T1000 (cell line): ENCODE results near the gene TRIP11.

ENCODE experiments used
- DNase-seq: peaks from one replicate; lab custom pipeline; 2025; ENCODE audit warnings: mixed read lengths; lab: John Stamatoyannopoulos, UW

TRIP11 gene

DNA sequence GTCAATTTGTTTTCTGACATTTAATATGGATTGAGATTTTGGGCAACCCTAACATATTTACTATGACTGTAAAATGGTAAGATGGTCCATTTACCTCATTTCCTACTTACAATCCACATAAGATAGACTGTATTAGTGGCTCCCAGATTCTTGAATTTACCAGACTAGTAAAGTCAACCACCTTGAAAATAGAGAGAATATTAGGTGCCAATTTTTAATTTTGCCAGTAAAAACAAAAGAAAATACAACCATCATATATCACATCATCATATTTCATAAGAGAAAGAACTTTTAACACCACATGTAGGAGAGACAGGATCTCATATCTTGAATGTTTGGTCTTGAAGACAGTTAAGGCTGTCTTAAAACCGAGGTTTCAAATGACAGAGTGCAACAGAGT is 84.7 kb downstream of the TRIP11 start:
- no peak for DNase-seq

DNA sequence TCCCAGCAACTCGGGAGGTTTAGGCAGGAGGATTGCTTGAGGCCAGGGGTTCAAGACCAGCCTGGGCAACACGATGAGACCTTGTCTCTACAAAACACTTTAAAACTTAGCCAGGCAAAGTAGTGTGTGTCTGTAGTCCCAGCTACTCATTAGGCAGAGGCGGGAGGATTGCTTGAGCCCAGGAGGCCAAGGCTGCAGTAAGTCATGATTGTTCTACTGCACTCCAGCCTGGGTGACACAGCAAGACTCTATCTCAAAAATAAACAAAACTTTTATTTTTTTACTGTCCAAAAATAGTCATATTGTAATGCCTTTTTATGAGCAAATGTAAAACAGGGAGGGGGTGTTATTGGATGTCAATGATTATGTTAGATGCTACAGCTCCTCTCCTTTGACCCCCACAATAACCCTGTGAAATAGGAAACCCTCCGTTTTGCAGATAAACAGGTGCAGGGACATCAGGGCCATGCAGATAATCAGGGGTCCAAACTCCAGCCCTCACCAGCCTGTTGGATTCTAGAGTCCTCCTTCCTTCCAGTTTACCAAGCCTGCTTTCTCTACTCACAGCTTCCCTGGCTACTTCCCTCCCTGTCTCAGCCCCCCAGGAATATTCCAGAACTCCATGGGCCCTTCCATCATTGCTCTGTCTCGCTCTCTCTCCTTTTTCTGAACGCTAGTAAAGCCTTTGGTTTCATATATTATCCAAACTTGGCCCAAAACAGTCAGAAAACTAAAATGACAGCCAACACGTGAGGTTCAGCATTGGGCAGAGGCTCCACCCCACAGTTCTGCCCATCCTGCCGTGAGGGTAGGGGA is 86.5 kb downstream of the TRIP11 start:
- DNase-seq: no peak

DNA sequence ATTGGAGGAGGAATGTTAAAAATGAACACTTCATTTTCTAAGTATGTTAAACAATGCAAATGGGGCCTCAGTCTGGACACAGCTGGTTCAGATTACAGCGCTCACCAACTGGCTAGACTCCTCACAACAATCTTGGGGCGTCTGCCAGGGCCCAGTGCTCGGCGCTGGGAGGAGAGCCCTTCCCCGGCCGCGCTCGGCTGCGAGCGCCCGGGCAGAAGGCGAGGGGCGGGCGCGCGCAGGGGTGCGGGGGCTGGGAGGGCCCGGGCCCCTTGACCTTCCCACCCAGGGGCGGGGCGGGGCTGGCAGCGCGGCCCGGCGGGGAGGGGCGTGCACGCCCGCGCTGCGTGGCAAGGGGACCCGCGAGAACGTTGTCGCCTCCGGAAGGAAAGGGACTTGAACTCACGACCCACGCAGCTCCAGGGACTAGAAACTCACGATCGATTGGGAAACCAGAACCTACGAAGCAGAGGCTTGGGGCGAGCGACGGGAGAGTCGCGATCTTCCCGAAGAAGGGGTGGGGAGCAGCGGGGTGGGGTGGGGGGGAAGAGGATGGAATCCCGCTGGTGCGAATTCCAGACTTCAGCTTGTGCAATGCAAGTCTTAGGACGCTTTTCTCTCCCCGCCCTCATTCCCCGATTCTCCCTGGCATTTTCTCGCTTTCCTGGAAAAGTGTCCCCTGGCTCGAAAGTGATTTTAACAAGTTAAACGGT is 92.2 kb downstream of the TRIP11 start, which contains the start of gene FBLN5:
Gene FBLN5, minus strand, starts transcription at position 220 of the 710 bp plus-strand sequence. CDS start 465 bp downstream, outside the sequence.
- peak; percentile 9 for DNase-seq

DNA sequence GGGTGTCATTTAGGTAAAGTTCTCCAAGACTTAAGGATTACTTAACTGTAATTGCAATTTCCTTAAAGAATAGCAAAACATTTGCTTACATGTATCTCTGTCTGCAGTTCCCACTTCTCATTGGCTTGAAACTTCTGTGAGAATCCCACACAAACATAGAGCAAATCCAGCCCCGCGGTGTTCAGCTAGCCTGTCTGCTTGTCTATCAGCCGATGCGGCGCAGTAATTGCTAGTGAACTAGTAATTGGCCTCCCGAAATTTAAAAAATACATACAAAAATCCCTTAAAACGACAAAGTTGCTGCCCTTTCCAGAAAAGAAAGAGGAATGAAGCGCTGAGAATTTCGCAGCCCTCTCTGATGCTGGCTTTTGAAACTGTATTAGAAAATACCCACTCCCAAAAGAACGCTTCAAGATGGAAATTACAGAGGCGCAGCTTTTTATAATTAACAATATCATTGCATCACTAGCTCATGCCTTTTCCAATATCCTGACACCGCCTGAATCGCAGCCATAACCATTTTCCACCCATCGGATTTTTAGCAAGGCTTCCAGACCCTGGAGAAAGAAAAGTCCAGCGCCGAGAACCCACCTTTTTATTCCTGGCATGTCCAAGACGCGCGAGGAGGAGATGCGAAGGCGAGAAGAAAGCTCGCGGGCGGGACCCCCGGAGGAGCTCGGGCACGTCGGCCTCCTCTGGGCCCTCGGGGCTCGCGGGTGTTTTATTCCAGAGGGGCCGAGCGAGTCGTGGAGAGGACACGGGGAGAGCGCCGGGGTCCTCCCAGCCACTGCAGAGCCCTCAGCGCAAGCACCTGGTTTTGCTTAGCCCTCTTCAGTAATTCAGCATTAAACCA is 93.0 kb downstream of the TRIP11 start:
- DNase-seq: no peak

DNA sequence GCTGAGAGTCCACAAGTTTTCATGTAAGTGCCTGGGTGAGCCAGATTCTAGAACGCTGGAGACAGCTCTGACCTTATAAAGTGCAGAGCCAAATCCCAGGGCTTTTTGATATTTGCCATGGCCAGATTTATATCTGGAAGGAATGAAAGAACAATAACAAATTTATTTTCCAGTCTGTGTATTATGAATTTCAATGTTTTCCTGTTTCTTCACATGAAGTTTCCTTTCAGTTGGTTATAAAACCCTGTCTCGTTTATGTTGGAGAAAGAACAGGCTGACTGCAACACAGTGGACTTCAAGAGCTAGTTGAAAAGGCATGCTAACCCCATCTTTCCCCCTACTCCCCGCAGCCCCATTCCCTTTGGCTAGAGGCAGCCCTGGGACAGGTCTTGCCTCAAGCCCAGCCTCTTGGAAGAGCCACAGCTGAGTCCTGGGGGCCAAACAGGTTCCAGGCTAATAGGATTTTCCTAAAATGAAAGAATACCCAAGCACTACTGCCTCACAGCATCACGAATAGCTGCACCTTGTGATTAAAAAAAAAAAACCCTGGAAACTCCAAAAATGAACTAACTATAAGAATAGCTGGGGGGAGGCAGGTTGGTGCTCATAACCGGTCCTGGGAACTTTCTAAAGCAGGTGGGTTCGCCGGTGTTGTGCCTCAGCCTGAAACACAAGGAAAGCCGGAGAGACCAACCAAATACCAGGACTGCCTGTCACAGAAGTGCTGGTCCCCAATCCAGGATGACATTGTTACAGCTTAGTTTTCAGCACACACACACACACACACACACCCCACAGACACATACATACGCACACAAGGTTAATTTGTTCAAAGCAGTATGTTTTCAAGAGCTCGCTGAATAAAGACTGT is 93.9 kb downstream of the TRIP11 start:
- DNase-seq: no peak

DNA sequence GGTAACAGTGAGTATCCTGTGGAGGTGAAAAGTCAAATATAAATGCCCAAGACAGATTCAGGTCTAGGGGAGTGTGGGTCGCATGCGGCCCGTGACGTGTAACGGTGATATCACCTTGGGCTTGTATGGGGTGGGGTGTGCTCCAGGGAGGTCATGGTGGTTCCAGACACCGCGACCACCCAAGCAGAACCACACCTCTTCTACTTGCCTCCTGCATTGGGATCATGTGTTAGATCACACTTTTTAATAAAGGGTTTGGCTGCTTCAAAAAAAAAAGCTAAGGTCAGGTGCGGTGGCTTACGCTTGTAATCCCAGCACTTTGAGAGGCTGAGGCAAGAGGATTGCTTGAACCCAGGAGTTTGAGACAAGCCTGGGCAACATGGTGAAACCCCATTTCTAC is 96.9 kb downstream of the TRIP11 start:
- no peak for DNase-seq

DNA sequence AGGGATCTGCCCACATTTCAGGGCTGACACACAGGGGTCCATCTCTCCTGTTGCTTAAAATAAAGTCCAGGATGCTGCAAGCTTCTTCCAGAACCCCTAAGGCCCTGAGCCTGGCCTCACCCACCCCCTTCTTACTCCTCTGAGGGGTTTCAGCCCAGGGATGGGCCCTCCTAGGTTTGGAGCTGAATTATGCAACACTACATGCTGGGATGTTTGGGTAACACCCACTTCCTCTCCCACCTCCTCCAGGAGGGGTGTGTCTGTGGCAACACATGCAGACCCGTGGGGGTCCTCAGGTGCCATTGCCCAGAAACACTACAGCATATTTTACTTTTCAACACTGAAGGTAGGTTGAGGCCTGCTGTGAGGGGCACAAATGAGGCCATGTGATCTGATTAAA is 97.7 kb downstream of the TRIP11 start:
- no peak for DNase-seq

DNA sequence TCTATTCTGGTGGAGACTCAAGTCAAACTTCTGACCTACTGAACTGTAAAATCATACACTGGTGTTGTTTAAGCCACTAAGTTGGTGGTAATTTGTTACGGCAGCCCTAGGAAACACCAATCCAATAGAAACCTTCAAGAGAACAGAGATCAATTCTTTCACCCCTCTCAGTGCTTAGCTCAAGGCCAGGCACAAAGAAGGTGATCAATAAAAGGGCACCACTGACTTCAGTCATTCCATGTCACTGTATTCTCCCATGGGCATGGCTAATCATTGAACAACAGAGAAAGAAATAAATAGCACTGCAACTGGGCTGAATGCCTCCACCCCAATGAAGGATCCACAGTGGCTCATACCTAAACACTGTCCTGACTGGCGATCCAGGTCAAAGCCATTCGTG is 99.7 kb downstream of the TRIP11 start:
- no peak for DNase-seq

DNA sequence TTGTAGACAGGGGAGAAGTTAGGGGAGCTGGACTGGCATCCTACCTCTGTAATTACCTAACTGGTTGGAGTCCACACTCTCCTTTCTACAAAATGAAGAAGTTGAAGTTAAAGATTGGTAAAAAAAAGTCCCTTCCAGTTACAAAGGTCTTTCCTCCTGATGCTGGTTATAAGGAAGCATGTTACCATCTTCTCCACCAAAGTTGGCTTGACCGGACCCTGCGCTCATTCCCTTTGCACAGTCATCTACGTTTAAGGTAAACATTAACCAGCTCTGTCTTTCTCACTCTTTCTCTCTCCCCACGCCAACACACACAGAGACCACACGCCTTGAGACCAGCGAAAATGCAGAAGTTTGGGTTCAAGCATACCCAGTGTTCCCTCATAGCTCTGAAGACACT is 104.3 kb downstream of the TRIP11 start:
- DNase-seq: no peak

DNA sequence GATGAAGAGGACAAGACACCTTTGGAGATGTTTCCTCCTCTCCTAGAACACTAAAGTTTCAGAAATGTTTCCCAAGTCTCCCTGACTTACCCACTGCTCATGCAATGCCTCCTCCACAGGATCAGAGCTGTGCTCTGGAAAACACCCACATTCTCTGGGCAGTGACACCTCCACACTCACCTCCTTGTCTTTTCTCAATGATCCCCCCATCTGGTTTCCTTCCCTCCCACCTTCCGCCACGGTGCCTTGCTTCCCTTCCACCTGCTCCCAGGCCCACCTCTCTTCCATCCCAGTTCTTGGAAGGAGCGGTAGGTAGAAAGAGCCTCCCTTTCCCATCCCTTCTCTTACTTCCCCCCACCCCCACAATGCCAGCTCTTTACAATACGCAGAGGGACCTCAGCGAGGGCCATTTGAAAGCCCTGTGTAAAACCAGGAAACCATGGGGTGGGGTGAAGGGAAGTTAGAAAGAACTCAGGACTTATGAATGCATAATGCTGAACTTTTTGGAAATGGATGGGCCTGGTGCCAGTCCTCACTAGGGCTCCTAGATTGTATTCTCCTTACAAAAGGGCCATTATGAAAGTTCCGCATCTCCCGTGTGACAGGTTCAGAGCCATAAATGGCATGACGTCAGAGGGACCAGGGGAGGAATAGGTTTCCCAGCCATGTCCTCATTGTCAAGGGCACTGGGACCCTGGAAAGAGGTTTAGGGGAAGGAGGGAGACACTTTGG is 105.1 kb downstream of the TRIP11 start:
- DNase-seq: no peak

DNA sequence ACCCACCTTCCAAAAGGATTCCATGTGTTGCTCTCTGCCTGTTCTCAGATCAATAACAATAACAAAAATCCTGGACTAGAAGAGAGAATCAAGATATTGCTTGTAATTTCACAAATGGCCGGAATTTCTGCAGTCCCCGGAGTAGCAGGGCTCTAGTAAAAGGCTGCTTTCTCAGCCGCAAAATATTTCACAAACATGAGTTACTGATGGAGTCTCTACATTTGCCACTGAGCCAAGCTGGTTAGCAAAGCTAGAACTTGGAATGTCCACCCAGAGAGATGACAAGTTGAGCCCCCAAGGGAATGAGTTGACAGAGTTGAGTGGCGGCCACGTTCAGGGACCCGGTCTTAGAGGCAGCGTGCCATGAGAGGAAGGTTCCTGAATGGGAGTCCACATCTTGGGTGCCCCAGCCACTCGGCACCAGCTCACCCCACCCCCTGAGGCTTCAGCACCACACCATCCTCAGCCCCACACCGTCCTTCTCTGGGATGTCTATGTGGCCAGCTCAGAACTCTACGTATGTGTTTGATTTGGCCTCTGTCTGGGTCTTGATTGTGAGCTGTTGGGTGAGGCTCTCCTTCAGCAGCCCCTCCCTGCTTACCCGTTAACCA is 108.3 kb downstream of the TRIP11 start:
- DNase-seq: no peak

DNA sequence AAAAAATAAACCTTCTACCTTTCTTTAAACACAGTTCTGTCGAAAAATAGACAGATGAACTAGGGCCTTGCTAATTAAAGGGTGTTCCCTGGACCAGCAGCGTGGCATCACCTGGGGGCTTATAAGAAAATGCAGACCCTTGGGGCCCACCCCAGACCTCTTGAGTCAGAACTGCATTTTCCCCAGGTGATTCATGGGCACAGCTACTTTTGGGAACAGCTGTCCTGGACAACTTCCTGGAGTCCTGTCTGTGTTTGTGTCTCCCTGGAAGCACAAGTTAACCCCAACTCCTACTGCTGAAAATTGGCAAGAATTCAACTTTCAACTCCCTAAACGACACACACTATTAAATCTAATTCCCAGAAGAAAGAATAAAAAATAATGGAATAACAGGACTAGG is 110.2 kb downstream of the TRIP11 start:
- no peak for DNase-seq

DNA sequence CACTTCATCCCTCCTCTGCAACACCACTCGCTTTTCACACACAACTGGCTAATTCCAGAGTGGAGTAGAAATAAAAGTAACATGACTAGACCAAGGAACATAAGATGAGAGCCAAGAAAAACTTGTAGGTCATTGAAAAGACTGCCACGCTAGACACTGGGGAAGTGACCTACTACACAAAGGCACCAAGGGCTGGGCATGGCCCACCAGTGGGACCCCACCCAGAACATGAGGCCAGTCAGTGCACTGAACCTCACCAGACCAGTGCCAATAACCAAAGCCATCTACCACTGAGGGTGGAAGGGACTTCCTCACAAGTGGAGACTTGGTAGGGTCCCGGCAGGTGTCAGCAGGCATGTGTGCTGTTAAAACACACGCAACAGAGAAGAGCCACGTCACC is 112.1 kb downstream of the TRIP11 start:
- no peak for DNase-seq

DNA sequence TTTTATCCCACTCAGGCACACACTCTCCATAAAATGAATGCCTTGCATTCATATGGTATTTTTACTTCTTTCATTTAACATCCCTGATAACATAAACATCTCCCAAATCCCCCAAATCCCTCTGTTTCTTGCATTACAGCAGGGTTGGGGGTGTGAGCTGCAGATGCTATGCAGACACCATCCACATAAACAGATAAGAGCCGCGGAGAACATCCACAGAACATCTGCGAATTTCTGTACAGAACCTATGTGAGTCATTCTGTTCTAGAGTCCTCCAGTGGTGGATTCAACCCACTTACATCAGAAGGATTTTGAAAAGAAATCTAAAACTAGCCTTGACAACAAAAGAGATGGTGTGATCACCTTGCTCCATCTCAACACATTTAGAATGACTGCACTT is 112.7 kb downstream of the TRIP11 start:
- no peak for DNase-seq

DNA sequence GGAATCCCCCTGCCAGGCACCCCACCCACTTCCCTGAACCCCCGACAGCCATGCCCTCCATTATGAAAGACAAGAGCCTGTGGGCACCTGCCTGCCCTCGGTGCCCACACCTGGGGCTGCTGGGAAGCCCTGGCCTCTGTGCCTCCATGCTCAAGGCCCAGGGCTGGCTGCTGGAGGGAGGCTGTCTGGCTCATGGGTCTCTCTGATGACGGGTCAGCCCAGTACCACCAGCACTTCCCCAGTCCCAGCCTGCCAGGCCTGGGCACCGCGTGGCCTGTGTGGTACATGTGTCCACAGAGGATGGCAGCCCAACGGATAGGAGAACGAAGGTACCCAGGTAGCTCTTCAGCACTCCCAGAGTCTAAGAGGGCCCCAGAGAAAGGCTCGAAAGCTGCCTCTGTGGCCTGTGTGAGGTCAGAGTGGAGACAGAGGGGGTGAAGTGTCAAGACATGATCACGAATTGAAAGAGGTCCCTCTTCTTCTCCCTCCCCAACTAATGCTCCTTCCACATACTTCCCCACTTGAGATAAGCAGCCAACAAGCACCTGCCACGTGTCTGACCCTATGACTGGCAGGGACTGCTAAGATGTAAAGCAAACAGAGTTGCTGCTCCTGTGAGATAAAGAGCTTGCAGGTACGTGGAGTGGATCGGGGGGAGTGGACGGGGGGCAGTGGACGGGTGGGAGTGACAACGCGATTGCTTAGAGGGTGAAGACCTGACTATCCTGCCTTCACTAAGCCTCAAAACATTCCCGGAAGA is 113.5 kb downstream of the TRIP11 start:
- DNase-seq: no peak

DNA sequence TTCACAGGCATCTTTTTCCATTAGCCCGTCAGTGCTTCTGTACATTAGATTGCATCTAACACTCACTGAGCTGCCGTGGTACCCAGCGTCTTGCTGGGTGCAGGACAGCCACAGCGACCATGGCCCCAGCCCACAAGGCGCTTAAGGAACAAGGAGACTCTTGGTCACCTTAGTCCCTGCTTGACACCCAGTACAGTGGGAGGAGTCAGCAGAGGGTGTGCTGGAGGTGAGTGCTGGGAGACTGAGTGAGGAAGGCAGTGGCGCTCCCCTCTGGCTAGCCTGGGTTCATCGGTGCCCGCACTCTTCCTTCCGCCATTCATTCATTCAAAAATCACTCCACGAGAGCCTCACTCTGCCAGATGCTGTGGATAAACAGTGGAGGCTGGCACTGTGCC is 114.1 kb downstream of the TRIP11 start:
- no peak for DNase-seq

DNA sequence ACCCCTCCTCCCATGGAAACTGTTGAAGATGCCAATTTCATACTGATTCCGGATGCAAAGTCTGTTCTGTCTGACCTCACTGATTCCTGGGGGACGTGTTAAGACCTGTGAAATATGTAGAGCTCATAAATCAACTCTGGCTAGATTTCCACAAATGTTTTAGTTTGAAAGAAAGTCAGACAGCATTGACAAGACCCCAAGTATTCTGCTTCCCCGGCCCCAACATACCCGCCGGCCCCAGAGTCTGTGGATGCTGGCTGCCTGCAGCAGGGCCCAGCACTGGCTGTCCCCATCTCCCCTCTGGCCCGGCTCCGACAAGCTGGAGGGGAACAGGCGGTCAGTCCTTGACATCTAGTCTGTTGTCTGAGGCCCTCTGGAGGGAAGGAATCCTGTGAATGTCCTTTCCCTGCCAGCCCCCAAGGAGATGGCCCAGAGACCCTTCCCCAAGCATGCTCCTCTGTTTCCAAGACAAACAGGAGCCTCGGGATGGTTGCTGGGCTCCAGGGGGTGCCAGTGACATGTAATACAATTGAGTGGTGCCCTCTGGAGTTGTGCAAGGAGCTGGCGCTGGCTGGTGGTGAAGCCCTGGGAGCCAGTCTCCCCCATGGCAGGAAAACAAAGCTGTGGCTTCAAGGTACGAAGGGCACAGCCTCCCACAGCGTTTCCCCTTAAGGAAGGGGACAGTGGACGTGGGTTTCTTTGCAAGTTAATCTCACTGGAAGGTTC is 114.7 kb downstream of the TRIP11 start:
- DNase-seq: no peak

DNA sequence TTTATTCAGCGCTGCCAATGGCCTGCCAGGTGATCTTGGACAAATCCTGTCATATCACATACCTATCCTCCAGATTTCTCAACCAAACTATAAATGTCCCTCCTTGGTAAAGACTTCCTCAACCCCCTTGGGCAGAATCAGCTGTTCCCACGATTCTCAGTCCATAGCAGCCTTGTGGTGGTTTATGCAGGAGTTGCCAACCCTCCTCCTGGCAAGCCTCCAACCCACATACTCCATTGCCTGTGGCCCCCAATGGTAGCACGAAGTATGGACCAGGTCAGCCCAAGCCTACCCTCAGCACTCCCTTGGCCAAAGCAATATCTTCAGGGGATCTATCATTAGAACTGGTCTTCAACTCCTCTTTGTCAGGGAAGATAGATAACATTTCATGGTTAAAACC is 119.3 kb downstream of the TRIP11 start:
- no peak for DNase-seq

DNA sequence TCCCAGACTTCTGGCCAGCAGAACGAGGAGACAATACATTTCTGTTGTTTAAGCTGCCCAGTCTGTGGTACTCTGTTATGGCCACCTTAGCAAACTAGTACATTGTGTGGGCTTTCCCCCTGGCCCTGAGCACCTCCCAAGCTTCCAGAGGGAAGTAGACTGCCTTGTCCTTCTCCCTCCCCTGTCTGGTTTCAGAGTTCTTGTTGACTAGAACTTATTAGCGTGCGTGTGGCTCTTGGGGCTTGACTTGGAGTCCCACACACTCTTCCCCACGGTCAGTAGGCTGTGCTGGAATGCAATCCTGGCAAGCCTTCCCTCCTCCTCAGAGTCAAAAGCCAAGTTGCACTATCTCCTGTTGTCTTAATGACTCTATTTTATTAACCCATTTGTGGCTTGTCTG is 120.0 kb downstream of the TRIP11 start:
- DNase-seq: no peak
